Small intestine (tissue), 7 donors: Measurements from ENCODE around the gene CALHM4. TPM values are rescaled to one million over a fixed set of nuclear protein-coding genes. Genes with fewer than 3 reads are reported as not detected.
A peak's percentile ranks its signal among the peaks of the same experiment; 100 is the strongest.

Source experiments
- DNase-seq, 2 donors: peaks; one replicate each; pipeline versions ENCODE4 v3.0.0 to v3.0.0-alpha.2; 2013
- FAIRE-seq: peaks from 2 replicates; lab custom pipeline; 2012; peaks lifted over from hg19 to GRCh38; lab: Jason Lieb, UNC
- H3K27ac ChIP-seq, 3 donors: one replicate each; pipeline ENCODE4 v1.5.1; 2013; ENCODE audit warnings: low read length in 2 of 3, mild to moderate bottlenecking in 2 of 3, control low read depth in 1 of 3, inconsistent platforms in 1 of 3, low read depth in 1 of 3, moderate library complexity in 1 of 3
- H3K27me3 ChIP-seq, 3 donors: one replicate each; pipeline ENCODE4 v1.6.1; 2013; ENCODE audit warnings: low read length in 3 of 3, inconsistent platforms in 1 of 3; ENCODE audit not compliant: control insufficient read depth in 3 of 3, insufficient read depth in 3 of 3
- H3K36me3 ChIP-seq, 3 donors: one replicate each; pipeline ENCODE4 v1.6.1; 2013; ENCODE audit warnings: low read length in 3 of 3, inconsistent platforms in 1 of 3, low read depth in 1 of 3, mild to moderate bottlenecking in 1 of 3, moderate library complexity in 1 of 3; ENCODE audit not compliant: control insufficient read depth in 3 of 3, insufficient read depth in 2 of 3
- H3K4me1 ChIP-seq, 3 donors: one replicate each; pipeline ENCODE4 v1.6.1; 2013; ENCODE audit warnings: low read length in 2 of 3, inconsistent platforms in 1 of 3, low read depth in 1 of 3, mild to moderate bottlenecking in 1 of 3, moderate library complexity in 1 of 3; ENCODE audit not compliant: control insufficient read depth in 3 of 3, insufficient read depth in 2 of 3
- H3K4me3 ChIP-seq, 3 donors: one replicate each; pipeline ENCODE4 v1.5.1; 2013; ENCODE audit warnings: low read length in 3 of 3, control low read depth in 1 of 3, inconsistent platforms in 1 of 3, low read depth in 1 of 3, mild to moderate bottlenecking in 1 of 3, moderate library complexity in 1 of 3
- H3K9me3 ChIP-seq, 2 donors: one replicate each; pipeline ENCODE4 v1.6.1; 2013; ENCODE audit warnings: low read depth in 1 of 2, low read length in 1 of 2; ENCODE audit not compliant: control insufficient read depth in 2 of 2, insufficient read depth in 1 of 2
- WGBS, 3 donors: extraction: QIAGEN DNeasy Blood & Tissue Kit; methylation state at CpG; one replicate each; pipeline ENCODE4 v1.1.7; 2013; 5-methylcytosine and 5-hydroxymethylcytosine counted together
- polyA plus RNA-seq, 4 donors: library from polyadenylated mRNA; stranded (reverse) in 3 of 4; unstranded in 1 of 4; fragments of 200-250 nt in 3 of 4; fragments of 120-200 nt in 1 of 4; gene quantifications; one replicate each; pipeline versions ENCODE4 v1.2.1 to v1.2.3, GENCODE V29; 2013
- donor health status: healthy with polysubstance abuse.
- donor health status: control.
- donor health status: control.
- donor health status: Bipolar disorder and iron deficiency.
- donor health status: healthy.

The CALHM4 gene
- polyA plus RNA-seq, 4 donors: not detected

DNA sequence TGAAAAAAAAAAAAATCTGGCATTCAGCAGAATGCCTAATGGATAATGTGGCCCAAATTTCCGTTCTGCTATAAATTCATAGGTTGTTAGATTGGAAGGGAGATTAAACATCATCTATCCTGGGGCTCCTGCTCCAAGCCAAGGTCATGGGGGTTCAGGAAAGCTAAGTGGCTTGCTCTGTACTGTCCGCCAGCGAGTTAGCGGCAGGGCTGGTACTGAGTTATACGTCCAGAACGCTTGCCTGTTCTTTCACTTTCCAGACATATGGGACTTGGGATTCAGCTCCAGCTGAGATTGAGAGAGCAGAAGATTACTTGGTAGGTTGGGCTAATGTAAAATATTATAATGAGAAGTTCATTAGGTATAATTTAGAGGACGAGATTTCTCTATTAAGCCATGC lies 18.6 kb downstream of the CALHM4 start:
- DNase-seq: peak; percentile 65 to 69
- H3K9me3 ChIP-seq: no peaks in the 10 kb centered on the region
- peak overlapping the region in 2 of 3 donors; percentile 89 to 99 for H3K27ac ChIP-seq
- H3K36me3 ChIP-seq: peaks cover 0 to 5% (median 2%) of the 10 kb centered on the region in 3 donors
- FAIRE-seq: no peak
- H3K4me1 ChIP-seq: peaks cover 0 to 9% (median 2%) of the 10 kb centered on the region in 3 donors
- H3K4me3 ChIP-seq: peak overlapping the region; percentile 79 to 96 (median 80)
- WGBS, 3 donors: 0 to 4% (median 3%) methylated on average over 7 of the region's 7 CpGs
- H3K27me3 ChIP-seq: no peaks in the 10 kb centered on the region

GRCh38 chr6:116575227-116575626 lies 21.7 kb downstream of the CALHM4 start:
- H3K9me3 ChIP-seq: no peaks in the 10 kb centered on the region
- no peaks in the 10 kb centered on the region for H3K27me3 ChIP-seq
- DNase-seq: no peak
- 90 to 100% (median 97%) methylated on average over 2 of the region's 2 CpGs for WGBS, 3 donors
- H3K36me3 ChIP-seq: peaks cover 0 to 5% (median 2%) of the 10 kb centered on the region in 3 donors
- H3K4me3 ChIP-seq: no peak overlapping the region
- peaks cover 2 to 6% (median 3%) of the 10 kb centered on the region in 3 donors for H3K4me1 ChIP-seq
- no peak for FAIRE-seq
- H3K27ac ChIP-seq: no peak overlapping the region

DNA sequence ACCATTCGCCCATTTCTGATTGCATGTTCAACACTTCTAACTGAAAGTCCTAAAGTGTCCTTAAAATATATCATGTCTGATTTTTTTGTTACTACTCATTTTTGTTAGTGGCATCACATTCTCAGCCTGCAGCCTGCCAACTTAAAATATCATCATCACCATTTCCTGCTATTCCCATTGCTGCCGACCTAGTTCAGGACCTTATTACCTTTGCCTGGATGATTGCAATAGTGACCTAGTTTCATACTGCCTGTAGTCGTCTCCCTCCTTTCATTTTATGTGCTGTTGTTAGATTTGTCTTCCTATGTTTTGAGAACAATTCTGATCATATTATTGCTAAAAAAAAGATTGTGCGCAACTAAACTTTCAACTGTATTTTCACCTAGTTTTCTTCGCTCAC lies 23.9 kb downstream of the CALHM4 start:
- no peak overlapping the region for H3K27ac ChIP-seq
- H3K4me1 ChIP-seq: peaks cover 2 to 4% (median 3%) of the 10 kb centered on the region in 3 donors
- H3K36me3 ChIP-seq: peaks cover 0 to 5% (median 2%) of the 10 kb centered on the region in 3 donors
- no peak overlapping the region for H3K4me3 ChIP-seq
- FAIRE-seq: no peak
- WGBS, 3 donors: 84 to 88% (median 85%) methylated on average over 5 of the region's 5 CpGs
- no peaks in the 10 kb centered on the region for H3K9me3 ChIP-seq
- DNase-seq: no peak
- no peaks in the 10 kb centered on the region for H3K27me3 ChIP-seq

- no peak for DNase-seq
- H3K4me1 ChIP-seq: peaks cover 0 to 3% (median 0%) of the 10 kb centered on the region in 3 donors
These were observed 24.8 kb downstream of the CALHM4 start for GRCh38 chr6:116578335-116578734.

DNA sequence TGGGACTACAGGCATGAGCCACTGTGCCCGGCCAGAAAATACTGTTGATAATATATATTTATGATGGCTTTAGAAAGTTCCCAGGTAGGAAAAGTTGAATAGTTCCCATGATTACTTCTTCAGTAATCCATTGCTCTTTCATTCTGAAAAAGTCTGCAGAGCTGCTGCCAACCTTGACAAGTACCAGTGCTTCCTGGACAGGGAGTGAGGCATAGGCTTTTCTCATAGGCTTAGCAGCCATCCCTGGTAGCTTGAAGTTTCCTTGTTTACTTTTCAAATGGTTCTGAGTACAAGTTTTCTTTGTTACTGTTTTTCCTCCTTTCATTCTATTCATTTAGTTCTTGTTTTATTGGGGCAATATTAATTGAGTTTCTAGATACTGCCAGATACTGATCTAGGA lies 25.6 kb downstream of the CALHM4 start:
- H3K36me3 ChIP-seq: peaks cover 2 to 10% (median 4%) of the 10 kb centered on the region in 3 donors
- no peak overlapping the region for H3K27ac ChIP-seq
- no peaks in the 10 kb centered on the region for H3K9me3 ChIP-seq
- peaks cover 0 to 3% (median 0%) of the 10 kb centered on the region in 3 donors for H3K4me1 ChIP-seq
- 67 to 81% (median 70%) methylated on average over 1 of the region's 1 CpG for WGBS, 3 donors
- H3K27me3 ChIP-seq: no peaks in the 10 kb centered on the region
- DNase-seq (peak in 1 of 2 donors; percentile 9), FAIRE-seq (no peak)
- no peak overlapping the region for H3K4me3 ChIP-seq

More at GRCh38 chr6:116578335-116578734, 24.8 kb downstream of the CALHM4 start:
- Histone ChIP-seq H3K4me3 (no peak overlapping the region), H3K9me3 (no peaks in the 10 kb centered on the region), H3K27ac (no peak overlapping the region), H3K36me3 (peaks cover 2 to 8% (median 3%) of the 10 kb centered on the region in 3 donors), H3K27me3 (no peaks in the 10 kb centered on the region)
- no peak for FAIRE-seq

- Histone ChIP-seq H3K27ac (no peak overlapping the region), H3K27me3 (no peaks in the 10 kb centered on the region), H3K4me1 (peaks cover 0 to 3% (median 0%) of the 10 kb centered on the region in 3 donors), H3K36me3 (peaks cover 2 to 5% (median 5%) of the 10 kb centered on the region in 3 donors), H3K4me3 (no peak overlapping the region), H3K9me3 (no peaks in the 10 kb centered on the region)
- 85 to 95% (median 89%) methylated on average over 2 of the region's 2 CpGs for WGBS, 3 donors
- FAIRE-seq (no peak), DNase-seq (no peak)
These were observed 26.6 kb downstream of the CALHM4 start for GRCh38 chr6:116580198-116580597.

DNA sequence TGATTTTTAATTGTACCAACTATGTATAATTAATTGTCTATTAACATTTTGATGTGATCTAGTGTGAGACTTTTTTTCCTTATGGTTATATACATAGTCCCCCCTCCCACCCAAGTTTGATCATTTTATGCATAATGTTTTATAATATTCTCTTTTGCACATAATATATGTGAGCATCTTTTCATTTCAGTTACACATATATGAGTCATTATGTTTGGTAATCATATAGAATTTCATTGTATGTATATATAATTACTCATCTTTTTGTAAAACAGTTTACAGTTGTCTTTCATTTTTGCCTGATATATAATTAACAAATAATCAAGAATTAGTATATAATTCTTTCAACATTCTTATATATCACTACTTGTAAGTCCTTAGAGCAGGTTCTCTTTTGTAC lies 32.7 kb downstream of the CALHM4 start:
- Histone ChIP-seq H3K27ac (no peak overlapping the region), H3K27me3 (no peaks in the 10 kb centered on the region), H3K4me1 (no peaks in the 10 kb centered on the region), H3K9me3 (no peaks in the 10 kb centered on the region), H3K36me3 (peaks cover 2 to 7% (median 7%) of the 10 kb centered on the region in 3 donors), H3K4me3 (no peak overlapping the region)
- no peak for FAIRE-seq
- no peak for DNase-seq

- peaks cover 5 to 10% (median 7%) of the 10 kb centered on the region in 3 donors for H3K36me3 ChIP-seq
- H3K4me3 ChIP-seq: no peak overlapping the region
- no peak for FAIRE-seq
- WGBS, 3 donors: 95 to 100% (median 97%) methylated on average over 2 of the region's 2 CpGs
- H3K4me1 ChIP-seq: no peaks in the 10 kb centered on the region
- no peak for DNase-seq
- no peak overlapping the region for H3K27ac ChIP-seq
- no peaks in the 10 kb centered on the region for H3K27me3 ChIP-seq
- no peaks in the 10 kb centered on the region for H3K9me3 ChIP-seq
These were observed 33.2 kb downstream of the CALHM4 start for GRCh38 chr6:116586738-116587137.

DNA sequence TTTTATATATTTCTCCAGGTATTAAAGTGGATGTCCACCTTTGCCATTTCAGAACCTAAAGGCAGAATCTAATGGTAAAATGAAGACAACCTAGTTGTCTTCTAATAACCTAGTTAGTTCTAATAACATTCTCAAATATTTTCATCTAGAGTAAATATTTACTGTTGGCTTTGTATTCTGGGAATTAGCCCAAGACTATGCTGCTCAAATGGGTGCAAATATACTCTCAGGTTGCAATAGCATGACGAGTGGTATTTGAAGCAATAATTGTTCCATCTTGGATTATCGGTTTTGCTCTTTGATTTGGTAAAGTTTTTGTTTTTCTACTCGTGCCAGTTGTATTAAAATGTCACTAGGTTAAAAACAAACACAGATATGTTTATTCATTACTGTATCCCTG lies 41.7 kb downstream of the CALHM4 start:
- DNase-seq (no peak), FAIRE-seq (no peak)
- H3K4me3 ChIP-seq: no peak overlapping the region
- 80 to 87% (median 80%) methylated on average over 3 of the region's 3 CpGs for WGBS, 3 donors
- H3K27ac ChIP-seq: no peak overlapping the region
- H3K36me3 ChIP-seq: peaks cover 4 to 18% (median 6%) of the 10 kb centered on the region in 3 donors
- H3K4me1 ChIP-seq: no peaks in the 10 kb centered on the region
- H3K27me3 ChIP-seq: no peaks in the 10 kb centered on the region
- no peaks in the 10 kb centered on the region for H3K9me3 ChIP-seq
